H9 (cell line): ENCODE measurements around the gene TGFBI. TPM values are rescaled to one million over a fixed set of nuclear protein-coding genes. Genes with fewer than 3 reads are reported as not detected.

Experiments used
- DNase-seq: peaks from one replicate; pipeline ENCODE4 v3.0.0-alpha.2; 2017
- H2AFZ ChIP-seq: one replicate; pipeline ENCODE4 v1.6.1; 2013; ENCODE audit warnings: mild to moderate bottlenecking, low read length, control low read depth, moderate library complexity
- H2AK5ac ChIP-seq: 2 replicates; pipeline ENCODE4 v1.6.1; 2013; ENCODE audit warnings: low read length, control low read depth, mixed read lengths; ENCODE audit not compliant: insufficient read length
- H2BK120ac ChIP-seq: one replicate; pipeline ENCODE4 v1.6.1; 2013; ENCODE audit warnings: low read depth, mild to moderate bottlenecking, low read length, control low read depth, inconsistent platforms; ENCODE audit not compliant: poor library complexity, severe bottlenecking
- H2BK12ac ChIP-seq: 2 replicates; pipeline ENCODE4 v1.6.1; 2013; ENCODE audit warnings: low read length, control low read depth, mixed read lengths, low read depth; ENCODE audit not compliant: insufficient read length
- H2BK15ac ChIP-seq: 2 replicates; pipeline ENCODE4 v1.6.1; 2013; ENCODE audit warnings: low read depth, low read length, control low read depth
- H2BK20ac ChIP-seq: one replicate; pipeline ENCODE4 v1.6.1; 2013; ENCODE audit warnings: low read depth, mild to moderate bottlenecking, low read length, control low read depth, inconsistent platforms; ENCODE audit not compliant: poor library complexity, severe bottlenecking
- H2BK5ac ChIP-seq: 2 replicates; pipeline ENCODE4 v1.6.1; 2013; ENCODE audit warnings: low read length, control low read depth, mixed read lengths; ENCODE audit not compliant: insufficient read length
- H3K14ac ChIP-seq: 2 replicates; pipeline ENCODE4 v1.6.1; 2013; ENCODE audit warnings: low read length, control low read depth; ENCODE audit not compliant: insufficient read depth
- H3K18ac ChIP-seq: 2 replicates; pipeline ENCODE4 v1.6.1; 2013; ENCODE audit warnings: low read depth, mild to moderate bottlenecking, mixed read lengths, low read length, control low read depth; ENCODE audit not compliant: insufficient read length
- H3K23ac ChIP-seq: 2 replicates; pipeline ENCODE4 v1.6.1; 2013; ENCODE audit warnings: low read length, control low read depth, mixed read lengths, low read depth; ENCODE audit not compliant: insufficient read length
- H3K23me2 ChIP-seq: 2 replicates; pipeline ENCODE4 v1.6.1; 2013; ENCODE audit warnings: low read depth, mild to moderate bottlenecking, mixed read lengths, low read length, control low read depth; ENCODE audit not compliant: insufficient read length, poor library complexity, severe bottlenecking
- H3K27ac ChIP-seq: 2 replicates; pipeline ENCODE4 v1.5.1; 2013; ENCODE audit warnings: low read length, control low read depth, mixed read lengths, low read depth; ENCODE audit not compliant: insufficient read length
- H3K27me3 ChIP-seq: 2 replicates; pipeline ENCODE4 v1.6.1; 2013; ENCODE audit warnings: low read length, control low read depth, inconsistent platforms; ENCODE audit not compliant: insufficient read depth
- H3K4ac ChIP-seq: 2 replicates; pipeline ENCODE4 v1.6.1; 2013; ENCODE audit warnings: low read depth, mild to moderate bottlenecking, control low read depth, inconsistent platforms, low read length, moderate library complexity
- H3K4me1 ChIP-seq: 2 replicates; pipeline ENCODE4 v1.6.1; 2013; ENCODE audit warnings: low read length, control low read depth, inconsistent platforms; ENCODE audit not compliant: insufficient read depth
- H3K4me2 ChIP-seq: 2 replicates; pipeline ENCODE4 v1.6.1; 2013; ENCODE audit warnings: low read length, control low read depth, mixed read lengths; ENCODE audit not compliant: insufficient read length, insufficient read depth
- H3K56ac ChIP-seq: 2 replicates; pipeline ENCODE4 v1.6.1; 2013; ENCODE audit warnings: low read depth, mild to moderate bottlenecking, mixed read lengths, low read length, control low read depth; ENCODE audit not compliant: insufficient read length
- H3K79me1 ChIP-seq: 2 replicates; pipeline ENCODE4 v1.6.1; 2013; ENCODE audit warnings: low read depth, mild to moderate bottlenecking, moderate library complexity, low read length, control low read depth, inconsistent platforms; ENCODE audit not compliant: insufficient read depth, poor library complexity, severe bottlenecking
- H3K79me2 ChIP-seq: 2 replicates; pipeline ENCODE4 v1.6.1; 2013; ENCODE audit warnings: low read length, control low read depth, inconsistent platforms; ENCODE audit not compliant: insufficient read depth
- H3K9ac ChIP-seq: 2 replicates; pipeline ENCODE4 v1.6.1; 2013; ENCODE audit warnings: low read length, control low read depth, mixed read lengths; ENCODE audit not compliant: insufficient read length; ENCODE audit errors: extremely low read depth
- H3K9me3 ChIP-seq: one replicate; pipeline ENCODE4 v1.6.1; 2013; ENCODE audit warnings: low read depth, low read length, inconsistent platforms; ENCODE audit not compliant: control insufficient read depth
- H3T11ph ChIP-seq: one replicate; pipeline ENCODE4 v1.6.1; 2013; ENCODE audit warnings: mild to moderate bottlenecking, low read length, control low read depth, inconsistent platforms
- H4K20me1 ChIP-seq: one replicate; pipeline ENCODE4 v1.6.1; 2013; ENCODE audit not compliant: control insufficient read depth, insufficient read length, insufficient read depth
- H4K5ac ChIP-seq: 2 replicates; pipeline ENCODE4 v1.6.1; 2013; ENCODE audit warnings: low read depth, mild to moderate bottlenecking, mixed read lengths, low read length, control low read depth; ENCODE audit not compliant: insufficient read length
- H4K8ac ChIP-seq: replicated peaks from 2 replicates; pipeline ENCODE4 v1.6.1; 2013; ENCODE audit warnings: low read length, control low read depth, mixed read lengths, low read depth; ENCODE audit not compliant: insufficient read length
- H4K91ac ChIP-seq: 2 replicates; pipeline ENCODE4 v1.6.1; 2013; ENCODE audit warnings: low read depth, mild to moderate bottlenecking, moderate library complexity, mixed read lengths, low read length, control low read depth; ENCODE audit not compliant: insufficient read length
- H3K27ac Mint-ChIP-seq, 3 experiments: 2 replicates in 2 of 3; 3 replicates in 1 of 3; pipeline ENCODE4 v1.8.0; 2020 to 2021; ENCODE audit warnings: mixed read lengths in 3 of 3, mild to moderate bottlenecking in 1 of 3, moderate library complexity in 1 of 3
- H3K27me3 Mint-ChIP-seq: 2 replicates; pipeline ENCODE4 v1.8.0; 2021; ENCODE audit warnings: low read depth, mild to moderate bottlenecking, moderate library complexity, mixed read lengths
- H3K36me3 Mint-ChIP-seq, 3 experiments: 2 replicates in 2 of 3; 3 replicates in 1 of 3; pipeline ENCODE4 v1.8.0; 2020 to 2021; ENCODE audit warnings: low read depth in 3 of 3, mixed read lengths in 3 of 3; ENCODE audit not compliant: insufficient read depth in 1 of 3
- H3K4me1 Mint-ChIP-seq, 2 experiments: 2 replicates each; pipeline ENCODE4 v1.8.0; 2020; ENCODE audit warnings: mixed read lengths in 2 of 2
- H3K4me3 Mint-ChIP-seq, 2 experiments: 2 replicates in 1 of 2; 3 replicates in 1 of 2; pipeline ENCODE4 v1.8.0; 2020 to 2021; ENCODE audit warnings: mild to moderate bottlenecking in 2 of 2, mixed read lengths in 2 of 2, moderate library complexity in 1 of 2
- H3K9me3 Mint-ChIP-seq, 2 experiments: 2 replicates in 1 of 2; 3 replicates in 1 of 2; pipeline ENCODE4 v1.8.0; 2020; ENCODE audit warnings: mild to moderate bottlenecking in 2 of 2, mixed read lengths in 2 of 2, moderate library complexity in 1 of 2
- WGBS: extraction: QIAGEN DNeasy Blood & Tissue Kit; methylation state at CpG from one replicate; pipeline ENCODE4 v1.1.7; 2013; ENCODE audit warnings: missing lambda C conversion rate, low lambda C conversion rate, mixed read lengths; ENCODE audit not compliant: insufficient read length; ENCODE audit errors: extremely low coverage; 5-methylcytosine and 5-hydroxymethylcytosine counted together
- total RNA-seq: library from RNA; stranded (reverse); gene quantifications from 2 replicates; pipeline ENCODE4 v1.2.1, GENCODE V29; 2021
- TF ChIP-seq, protein P1 (sequence below): fragments of 200-600 bp; sonication (generic); conservative IDR thresholded peaks from 3 replicates; pipeline ENCODE4 v1.8.0; 2021; ENCODE audit warnings: antibody characterized with exemption, mild to moderate bottlenecking

Gene TGFBI
- total RNA-seq, 1 experiment from 2014 or later, result 4.7 TPM

GRCh38 chr5:136016945-136017530 lies 11.8 kb upstream of the TGFBI start:
- Histone ChIP-seq H3K18ac (no peak overlapping the region), H3T11ph (no peak overlapping the region)

More at GRCh38 chr5:136016945-136017530, 11.8 kb upstream of the TGFBI start:
- Histone ChIP-seq H2BK15ac (no peak overlapping the region), H2BK20ac (no peak overlapping the region), H2AFZ (no peak overlapping the region), H3K27me3 (no peaks in the 10 kb centered on the region; the same call in 1 of the 2 replicates), H3K14ac (no peak overlapping the region), H4K91ac (no peak overlapping the region), H2BK120ac (no peak overlapping the region), H3K79me2 (no peaks in the 10 kb centered on the region), H4K5ac (no peak overlapping the region), H2AK5ac (no peak overlapping the region), H3K4ac (no peak overlapping the region), H3K4me1 (no peaks in the 10 kb centered on the region), H3K27ac (no peak overlapping the region), H4K8ac (no peak overlapping the region), H4K20me1 (no peaks in the 10 kb centered on the region), H3K9ac (no peak overlapping the region), H2BK12ac (no peak overlapping the region), H3K23me2 (no peaks in the 10 kb centered on the region), H3K56ac (no peak overlapping the region), H3K79me1 (no peaks in the 10 kb centered on the region), H3K4me2 (no peak overlapping the region), H2BK5ac (no peak overlapping the region), H3K9me3 (no peaks in the 10 kb centered on the region), H3K23ac (no peak overlapping the region)
- Mint-ChIP-seq H3K36me3 (no peaks in the 10 kb centered on the region), H3K4me3 (no peak overlapping the region), H3K9me3 (no peaks in the 10 kb centered on the region), H3K27me3 (peaks cover 29% of the 10 kb centered on the region), H3K4me1 (peaks cover 0 to 2% of the 10 kb centered on the region in 2 experiments; a peak in 2 of 4 replicates), H3K27ac (no peak overlapping the region)
- WGBS, result no CpG with 5 or more reads among the region's 2 CpGs
- TF ChIP-seq, protein P1, sequence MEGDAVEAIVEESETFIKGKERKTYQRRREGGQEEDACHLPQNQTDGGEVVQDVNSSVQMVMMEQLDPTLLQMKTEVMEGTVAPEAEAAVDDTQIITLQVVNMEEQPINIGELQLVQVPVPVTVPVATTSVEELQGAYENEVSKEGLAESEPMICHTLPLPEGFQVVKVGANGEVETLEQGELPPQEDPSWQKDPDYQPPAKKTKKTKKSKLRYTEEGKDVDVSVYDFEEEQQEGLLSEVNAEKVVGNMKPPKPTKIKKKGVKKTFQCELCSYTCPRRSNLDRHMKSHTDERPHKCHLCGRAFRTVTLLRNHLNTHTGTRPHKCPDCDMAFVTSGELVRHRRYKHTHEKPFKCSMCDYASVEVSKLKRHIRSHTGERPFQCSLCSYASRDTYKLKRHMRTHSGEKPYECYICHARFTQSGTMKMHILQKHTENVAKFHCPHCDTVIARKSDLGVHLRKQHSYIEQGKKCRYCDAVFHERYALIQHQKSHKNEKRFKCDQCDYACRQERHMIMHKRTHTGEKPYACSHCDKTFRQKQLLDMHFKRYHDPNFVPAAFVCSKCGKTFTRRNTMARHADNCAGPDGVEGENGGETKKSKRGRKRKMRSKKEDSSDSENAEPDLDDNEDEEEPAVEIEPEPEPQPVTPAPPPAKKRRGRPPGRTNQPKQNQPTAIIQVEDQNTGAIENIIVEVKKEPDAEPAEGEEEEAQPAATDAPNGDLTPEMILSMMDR, result no peak
- DNase-seq, result no peak
